Inflammatory macrophage treated with lipopolysaccharide for 1 hour (primary cell): ENCODE measurements around the gene STYXL1.
"Not testable (repeated sequence)": the region's sequence is repeated elsewhere in the genome, so short reads cannot be mapped to it uniquely, and the experiment has no call there.

Experiments used
- DNase-seq, 2 donors: peaks; one replicate each; pipeline ENCODE4 v3.0.0-alpha.2; 2020 to 2022

Gene STYXL1

GRCh38 chr7:76023002-76023401, 24.8 kb downstream of the STYXL1 start:
- DNase-seq, result peak; percentile 79 to 83

- no peak for DNase-seq
These were observed 25.6 kb downstream of the STYXL1 start for GRCh38 chr7:76022026-76022780.

- DNase-seq, result peak; percentile 43 to 88
These were observed 27.6 kb downstream of the STYXL1 start for GRCh38 chr7:76020031-76020714.

GRCh38 chr7:76018520-76018919, 29.3 kb downstream of the STYXL1 start:
- DNase-seq, result not testable (repeated sequence)

GRCh38 chr7:76016191-76016947, 31.4 kb downstream of the STYXL1 start:
- no peak for DNase-seq

GRCh38 chr7:76011442-76011861, 36.3 kb downstream of the STYXL1 start:
- DNase-seq, result no peak

- no peak for DNase-seq
These were observed 37.9 kb downstream of the STYXL1 start for GRCh38 chr7:76009672-76010600.

GRCh38 chr7:76008156-76008687, 39.6 kb downstream of the STYXL1 start:
- no peak for DNase-seq

GRCh38 chr7:76005004-76005403, 42.8 kb downstream of the STYXL1 start:
- not testable (repeated sequence) for DNase-seq

- no peak for DNase-seq
These were observed 44.4 kb downstream of the STYXL1 start for GRCh38 chr7:76003351-76003750.

GRCh38 chr7:76002822-76003221, 45.0 kb downstream of the STYXL1 start:
- DNase-seq, result no peak

GRCh38 chr7:76002139-76002538, 45.7 kb downstream of the STYXL1 start:
- DNase-seq, result no peak

- DNase-seq, result no peak
These were observed 47.2 kb downstream of the STYXL1 start for GRCh38 chr7:76000566-76000965.

- DNase-seq, result no peak
These were observed 49.8 kb downstream of the STYXL1 start for GRCh38 chr7:75998038-75998437.

- DNase-seq, result no peak
These were observed 51.3 kb downstream of the STYXL1 start for GRCh38 chr7:75996476-75996875.

GRCh38 chr7:75995996-75996395, 51.8 kb downstream of the STYXL1 start:
- DNase-seq, result no peak

GRCh38 chr7:75995052-75995471, 52.7 kb downstream of the STYXL1 start:
- no peak for DNase-seq

GRCh38 chr7:75994388-75995051, 53.3 kb downstream of the STYXL1 start, which contains the start of gene TMEM120A:
TSS of gene TMEM120A (minus strand) at chr7:75994595. CDS start at chr7:75994570, 25 bp downstream.
- DNase-seq, result peak; percentile 85 to 96

GRCh38 chr7:75993689-75994387, 54.0 kb downstream of the STYXL1 start:
- DNase-seq, result peak in 1 of 2 donors; percentile 11

- DNase-seq, result no peak
These were observed 55.6 kb downstream of the STYXL1 start for GRCh38 chr7:75992083-75992755.
